Psoas muscle (tissue), 8 donors: Measurements from ENCODE around the gene USP28. TPM values are rescaled to one million over a fixed set of nuclear protein-coding genes. Genes with fewer than 3 reads are reported as not detected.

Experiments
- ATAC-seq, 4 donors: fragments of 200-7000 bp; cut with Tn5 transposase; one replicate each; pipeline ENCODE4 v1.9.1; 2020; ENCODE audit warnings: moderate library complexity in 3 of 4, mild to moderate bottlenecking in 2 of 4
- DNase-seq, 2 donors: peaks; one replicate each; pipeline ENCODE4 v3.0.0-alpha.2; 2020
- H3K27ac ChIP-seq: fragments of 200-600 bp; one replicate; pipeline ENCODE4 v1.8.0; 2022
- H3K27me3 ChIP-seq, 3 donors: fragments of 200-600 bp in 1 of 3; one replicate each; pipeline versions ENCODE4 v1.6.1 to v1.8.0; 2013 to 2022; ENCODE audit warnings: low read length in 2 of 3, mild to moderate bottlenecking in 2 of 3, moderate library complexity in 1 of 3; ENCODE audit not compliant: insufficient read depth in 3 of 3
- H3K36me3 ChIP-seq, 2 donors: fragments of 200-600 bp in 1 of 2; one replicate each; pipeline versions ENCODE4 v1.6.1 to v1.8.0; 2013 to 2022; ENCODE audit warnings: low read depth in 1 of 2, mild to moderate bottlenecking in 1 of 2, moderate library complexity in 1 of 2; ENCODE audit not compliant: insufficient read depth in 1 of 2
- H3K4me1 ChIP-seq: fragments of 200-600 bp; one replicate; pipeline ENCODE4 v1.8.0; 2022
- H3K4me3 ChIP-seq: fragments of 200-600 bp; one replicate; pipeline ENCODE4 v1.8.0; 2022; ENCODE audit warnings: mild to moderate bottlenecking
- H3K9me3 ChIP-seq: fragments of 200-600 bp; one replicate; pipeline ENCODE4 v1.8.0; 2022
- WGBS, 3 donors: extraction: QIAGEN DNeasy Blood & Tissue Kit; methylation state at CpG; one replicate each; pipeline versions ENCODE4 v1.1.6 to v1.1.7; 2013; 5-methylcytosine and 5-hydroxymethylcytosine counted together
- intact Hi-C, 2 donors: fragments of 100-400 bp; cut with DNase I; formaldehyde crosslinking; loops; one replicate each; pipeline versions ENCODE4 v1.11.0 to v1.14.2; 2022
- polyA plus RNA-seq, 3 donors: library from polyadenylated mRNA; stranded (reverse); fragments of 200-250 nt; gene quantifications; one replicate each; pipeline ENCODE4 v1.2.3, GENCODE V29; 2013
- total RNA-seq, 4 donors: library from RNA; stranded (reverse); fragmentation: NEBNext Ultra II Directional in 2 of 4; extraction: Animal tissue kit (Norgen Biotek cat#: 25700) in 2 of 4; gene quantifications; one replicate each; pipeline versions ENCODE4 v1.2.1 to v1.2.4, GENCODE V29; 2021 to 2023
- TF ChIP-seq, protein P1 (sequence below): fragments of 200-600 bp; IDR thresholded peaks from one replicate; pipeline ENCODE4 v1.8.0; 2022; ENCODE audit warnings: antibody characterized with exemption
- donor health status: healthy with polysubstance abuse.
- donor health status: DM: no; HTN: no; CAD: no; lungs with moderate emphysema.
- donor health status: Bipolar disorder and iron deficiency.
- donor health status: healthy.
- donor health status: DM: yes; HTN: yes; CAD: no.
- donor health status: DM: no; HTN: no; CAD: no.
- donor health status: DM: no; HTN: no; CAD: no.
- donor health status: DM: yes; HTN: yes; CAD: no.

Gene USP28
- total and polyA plus RNA-seq, 7 donors, result 35.4 to 224 (median 112) TPM

DNA sequence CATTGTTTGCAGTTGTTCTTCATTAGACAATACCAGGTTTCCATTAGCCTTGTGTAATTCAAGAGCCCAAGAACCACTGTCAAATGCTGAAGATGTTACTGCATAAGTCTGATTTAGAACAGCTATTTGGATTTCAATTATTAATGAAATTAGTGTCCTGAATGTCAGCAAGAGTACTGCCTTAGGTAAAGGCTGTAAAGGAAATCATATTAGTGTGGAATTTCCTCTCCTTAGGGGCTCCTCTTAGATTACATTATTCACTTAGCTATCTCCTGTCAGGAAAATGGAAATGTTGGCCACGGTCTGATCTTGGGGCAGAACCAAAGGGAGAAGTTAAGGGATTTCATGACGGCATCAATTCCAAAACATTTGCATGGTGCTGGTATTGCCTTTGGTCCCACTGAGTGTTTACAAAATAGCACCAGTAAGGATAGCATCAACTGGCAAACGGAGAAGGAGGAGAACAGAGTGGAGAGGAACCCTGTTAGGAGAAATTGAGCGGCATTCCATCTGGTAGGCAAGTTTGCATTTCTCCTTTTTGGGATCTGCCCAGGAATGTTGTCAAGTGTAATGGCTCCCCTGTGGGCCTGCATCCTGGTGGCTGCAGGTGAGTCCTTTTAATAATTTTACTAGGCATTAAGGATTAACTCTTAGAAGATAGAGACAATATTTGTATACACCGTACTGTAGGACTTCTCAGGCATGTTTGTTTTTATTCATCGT, 29.2 kb upstream of the USP28 start, which contains the start of gene HTR3B:
TSS of gene HTR3B (plus strand) at position 418 of the 723 bp plus-strand sequence. CDS start at position 556, 138 bp downstream.
- no peak within 1 kb of the TSS for H3K4me3 ChIP-seq
- H3K9me3 ChIP-seq, result no peaks in the 10 kb centered on the region
- 63 to 65% (median 64%) methylated on average over 6 of the region's 6 CpGs for WGBS, 3 donors
- no peaks in the 10 kb centered on the region for H3K27me3 ChIP-seq
- TF ChIP-seq, protein P1, sequence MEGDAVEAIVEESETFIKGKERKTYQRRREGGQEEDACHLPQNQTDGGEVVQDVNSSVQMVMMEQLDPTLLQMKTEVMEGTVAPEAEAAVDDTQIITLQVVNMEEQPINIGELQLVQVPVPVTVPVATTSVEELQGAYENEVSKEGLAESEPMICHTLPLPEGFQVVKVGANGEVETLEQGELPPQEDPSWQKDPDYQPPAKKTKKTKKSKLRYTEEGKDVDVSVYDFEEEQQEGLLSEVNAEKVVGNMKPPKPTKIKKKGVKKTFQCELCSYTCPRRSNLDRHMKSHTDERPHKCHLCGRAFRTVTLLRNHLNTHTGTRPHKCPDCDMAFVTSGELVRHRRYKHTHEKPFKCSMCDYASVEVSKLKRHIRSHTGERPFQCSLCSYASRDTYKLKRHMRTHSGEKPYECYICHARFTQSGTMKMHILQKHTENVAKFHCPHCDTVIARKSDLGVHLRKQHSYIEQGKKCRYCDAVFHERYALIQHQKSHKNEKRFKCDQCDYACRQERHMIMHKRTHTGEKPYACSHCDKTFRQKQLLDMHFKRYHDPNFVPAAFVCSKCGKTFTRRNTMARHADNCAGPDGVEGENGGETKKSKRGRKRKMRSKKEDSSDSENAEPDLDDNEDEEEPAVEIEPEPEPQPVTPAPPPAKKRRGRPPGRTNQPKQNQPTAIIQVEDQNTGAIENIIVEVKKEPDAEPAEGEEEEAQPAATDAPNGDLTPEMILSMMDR, result no peak
- H3K27ac ChIP-seq, result no peak within 1 kb of the TSS
- H3K36me3 ChIP-seq, result no peaks in the 10 kb centered on the region
- DNase-seq (no peak), ATAC-seq (no peak)
- peaks cover 10% of the 10 kb centered on the region for H3K4me1 ChIP-seq
- intact Hi-C loops, result loop anchor here in 1 of 2 donors (2.0 kb wide), 1 partner anchor 64 kb away; no protein-coding TSS in a partner anchor

DNA sequence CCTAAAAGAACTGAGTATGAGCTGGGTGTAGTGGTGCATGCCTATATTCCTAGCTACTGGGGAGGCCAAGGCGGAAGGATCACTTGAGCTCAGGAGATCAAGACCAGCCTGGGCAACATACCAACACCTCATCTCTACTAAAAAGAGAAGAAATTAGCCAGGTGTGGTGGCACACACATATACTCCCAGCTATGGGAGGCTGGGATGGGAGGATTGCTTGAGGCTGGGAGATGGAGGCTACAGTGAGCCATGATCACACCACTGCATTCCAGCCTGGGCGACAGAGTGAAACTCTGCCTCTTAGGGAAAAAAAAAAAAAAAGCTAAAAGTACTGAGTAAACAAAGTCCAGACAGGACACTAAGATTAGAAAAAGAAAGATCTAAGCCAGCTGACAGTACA, 25.8 kb upstream of the USP28 start:
- TF ChIP-seq, protein P1, result no peak
- intact Hi-C loops, result no loop called here
- no peaks in the 10 kb centered on the region for H3K9me3 ChIP-seq
- no peaks in the 10 kb centered on the region for H3K36me3 ChIP-seq
- no peaks in the 10 kb centered on the region for H3K4me1 ChIP-seq
- 93 to 99% (median 95%) methylated on average over 2 of the region's 2 CpGs for WGBS, 3 donors
- no peak overlapping the region for H3K4me3 ChIP-seq
- no peak overlapping the region for H3K27ac ChIP-seq
- H3K27me3 ChIP-seq, result no peaks in the 10 kb centered on the region
- ATAC-seq, result no peak
- DNase-seq, result no peak

DNA sequence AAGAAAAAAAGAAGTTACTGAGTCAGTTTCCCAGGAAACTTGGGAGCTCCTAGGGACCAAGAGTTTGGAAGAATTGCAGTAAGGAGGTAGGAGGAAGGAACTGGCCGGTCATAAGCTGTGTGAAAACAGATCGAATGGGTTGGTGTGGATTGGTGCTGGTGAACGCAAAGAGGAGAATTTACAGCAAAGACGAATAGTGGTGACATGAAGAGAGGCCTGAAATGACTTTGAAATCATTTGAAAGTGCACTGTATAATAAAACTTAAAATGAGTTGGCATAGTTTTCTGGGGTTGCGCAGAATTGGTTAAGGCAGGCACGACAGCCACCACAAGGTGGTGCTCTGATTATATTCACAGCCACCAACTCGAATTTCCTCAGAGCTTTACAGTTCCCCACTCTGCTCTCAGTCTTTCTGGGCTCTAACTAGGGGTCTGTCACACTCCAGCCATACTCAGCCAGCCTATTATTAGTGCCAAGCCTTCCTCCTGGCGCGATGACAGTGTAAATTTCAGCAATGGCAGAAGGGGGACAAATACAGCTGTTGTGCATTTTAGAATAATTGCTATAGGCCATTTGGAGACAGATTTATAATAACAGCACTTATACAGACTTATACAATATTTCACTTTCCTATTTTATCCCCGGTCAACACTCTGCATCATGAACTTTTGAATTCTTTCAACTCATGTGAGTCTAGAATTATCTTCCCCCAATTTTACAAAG, 20.9 kb upstream of the USP28 start:
- H3K27ac ChIP-seq, result peak overlapping the region; percentile 43
- 18 to 30% (median 19%) methylated on average over 10 of the region's 10 CpGs for WGBS, 3 donors
- H3K4me1 ChIP-seq, result peaks cover 11% of the 10 kb centered on the region
- DNase-seq, result no peak
- peak; percentile 77 to 91 (median 82) for ATAC-seq
- H3K9me3 ChIP-seq, result no peaks in the 10 kb centered on the region
- no peaks in the 10 kb centered on the region for H3K27me3 ChIP-seq
- TF ChIP-seq, protein P1, result peak; percentile 72
- no peaks in the 10 kb centered on the region for H3K36me3 ChIP-seq
- H3K4me3 ChIP-seq, result no peak overlapping the region
- intact Hi-C loops, result loop anchor here (1.0 to 5.0 kb wide), 3 partner anchors 81 to 366 kb away; partner anchors contain the start of gene HTR3A (in 1 of the 2)

DNA sequence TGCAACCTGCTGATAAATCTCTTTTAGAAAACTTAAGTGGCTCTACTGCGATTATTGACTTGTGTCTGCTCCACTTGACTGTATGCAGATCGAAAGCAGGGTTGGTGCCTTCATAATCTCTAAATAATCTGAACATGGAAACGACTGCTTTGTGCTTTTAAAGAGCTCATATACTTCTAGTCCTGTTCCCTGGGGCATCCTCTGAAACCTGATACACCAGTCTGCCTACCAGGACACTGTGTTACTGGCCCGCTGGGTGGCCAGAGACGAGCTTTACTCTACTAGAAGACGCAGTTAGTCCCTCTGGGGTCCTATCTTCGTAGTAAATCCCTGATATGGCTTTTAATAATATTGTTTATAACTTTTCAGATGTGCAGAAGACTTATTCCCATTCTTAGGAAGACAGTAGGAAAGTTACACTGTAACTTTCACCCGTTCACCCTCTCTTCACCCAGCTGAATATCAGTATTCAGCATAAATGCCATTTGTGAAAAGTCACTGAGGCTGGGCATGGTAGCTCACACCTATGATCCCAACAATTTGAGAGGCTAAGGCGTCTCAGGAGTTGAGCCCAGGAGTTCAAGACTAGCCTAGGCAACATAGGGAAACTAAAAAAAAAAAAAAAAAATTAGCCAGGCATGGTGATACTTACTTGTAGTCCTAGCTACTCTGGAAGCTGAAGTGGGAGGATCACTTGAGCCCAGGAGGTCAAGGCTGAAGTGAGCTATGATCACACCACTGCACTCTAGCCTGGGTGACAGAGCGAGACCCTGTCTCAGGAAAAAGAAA, 20.2 kb upstream of the USP28 start:
- H3K9me3 ChIP-seq, result no peaks in the 10 kb centered on the region
- H3K27me3 ChIP-seq, result no peaks in the 10 kb centered on the region
- peak overlapping the region; percentile 43 for H3K27ac ChIP-seq
- no peak for DNase-seq
- H3K4me1 ChIP-seq, result peaks cover 11% of the 10 kb centered on the region
- TF ChIP-seq, protein P1, result no peak
- no peak overlapping the region for H3K4me3 ChIP-seq
- intact Hi-C loops, result loop anchor here (1.0 to 5.0 kb wide), 3 partner anchors 82 to 367 kb away; partner anchors contain the start of gene HTR3A (in 1 of the 2)
- peak; percentile 85 to 96 (median 91) for ATAC-seq
- H3K36me3 ChIP-seq, result no peaks in the 10 kb centered on the region
- 41 to 51% (median 43%) methylated on average over 10 of the region's 10 CpGs for WGBS, 3 donors
